K562 (cell line): Measurements from ENCODE around the gene DYNC1H1. TPM values are rescaled to one million over a fixed set of nuclear protein-coding genes. Genes with fewer than 3 reads are reported as not detected.

Experiments used
- ATAC-seq: fragments of 200-7000 bp; cut with Tn5 transposase; 3 replicates; pipeline ENCODE4 v1.9.1; 2020; ENCODE audit warnings: moderate library complexity
- BruUV-seq: library from RNA; stranded (reverse); fragments of 400-500 nt; replicated peaks from 2 replicates; lab custom pipeline; 2021; lab: Mats Ljungman, UMichigan
- CTCF ChIA-PET: fragments of 300-600 bp; formaldehyde crosslinking; extraction: SDS; loops from one replicate; lab custom pipeline; 2021; ENCODE audit warnings: low intra/inter-chr PET ratio; lab: Yijun Ruan, JAX
- POLR2A ChIA-PET: fragments of 300-600, 350-650 bp; sonication (Branson Sonifier 250); formaldehyde crosslinking; extraction: SDS; loops from one replicate; lab custom pipeline; 2021; ENCODE audit warnings: antibody characterized with exemption, inconsistent platforms; lab: Yijun Ruan, JAX
- DNase-seq, 4 experiments: peaks; one replicate each; pipeline versions ENCODE4 v3.0.0 to v3.0.0-alpha.2; 2011 to 2018; ENCODE audit warnings: low spot score in 3 of 4, mixed read lengths in 3 of 4; ENCODE audit errors: extremely low read depth in 1 of 4
- FAIRE-seq: peaks from 2 replicates; lab custom pipeline; 2011; peaks lifted over from hg19 to GRCh38; lab: Jason Lieb, UNC
- H2AFZ ChIP-seq: 2 replicates; pipeline ENCODE4 v1.6.0; 2011; ENCODE audit warnings: low read depth, low read length, control low read depth, inconsistent platforms
- H3K27ac ChIP-seq: fragments of 200-600 bp; 3 replicates; pipeline ENCODE4 v1.8.0; 2011; ENCODE audit warnings: low read depth, mild to moderate bottlenecking, control low read depth, inconsistent platforms, low read length, moderate library complexity, mixed read lengths; ENCODE audit errors: extremely low read depth
- H3K27me3 ChIP-seq, 2 experiments: fragments of 300-600 bp in 1 of 2; 2 replicates in 1 of 2; 3 replicates in 1 of 2; pipeline versions ENCODE4 v1.6.0 to v1.8.0; 2011; ENCODE audit warnings: inconsistent platforms in 2 of 2, low read length in 2 of 2, mild to moderate bottlenecking in 1 of 2, mixed read lengths in 1 of 2, moderate library complexity in 1 of 2; ENCODE audit not compliant: control insufficient read depth in 2 of 2, insufficient read depth in 2 of 2
- H3K36me3 ChIP-seq: fragments of 300-600 bp; 3 replicates; pipeline ENCODE4 v1.8.0; 2011; ENCODE audit warnings: mild to moderate bottlenecking, low read length, inconsistent platforms; ENCODE audit not compliant: control insufficient read depth, insufficient read depth
- H3K4me1 ChIP-seq, 2 experiments: fragments of 200-600 bp in 1 of 2; replicated peaks in 1 of 2; 2 replicates in 1 of 2; 3 replicates in 1 of 2; pipeline versions ENCODE4 v1.5.1 to v1.8.0; 2011; ENCODE audit warnings: inconsistent platforms in 2 of 2, low read length in 2 of 2, mild to moderate bottlenecking in 1 of 2, mixed read lengths in 1 of 2, moderate library complexity in 1 of 2; ENCODE audit not compliant: control insufficient read depth in 2 of 2, insufficient read depth in 2 of 2
- H3K4me2 ChIP-seq: 2 replicates; pipeline ENCODE4 v1.6.1; 2011; ENCODE audit warnings: low read length, control low read depth, inconsistent platforms, mixed read lengths; ENCODE audit not compliant: insufficient read depth
- H3K4me3 ChIP-seq: fragments of 200-600 bp; sonication (generic), shearing (Covaris generic); 2 replicates; pipeline ENCODE4 v1.5.1; 2016; ENCODE audit warnings: control low read depth, inconsistent platforms
- H3K79me2 ChIP-seq: fragments of 200-600 bp; 3 replicates; pipeline ENCODE4 v1.8.0; 2011; ENCODE audit warnings: low read length, inconsistent platforms; ENCODE audit not compliant: control insufficient read depth, insufficient read depth
- H3K9ac ChIP-seq, 2 experiments: 2 replicates each; pipeline versions ENCODE4 v1.6.0 to v1.6.1; 2011; ENCODE audit warnings: low read depth in 2 of 2, low read length in 2 of 2, control low read depth in 1 of 2, inconsistent platforms in 1 of 2, mild to moderate bottlenecking in 1 of 2, mixed read lengths in 1 of 2; ENCODE audit not compliant: insufficient read depth in 1 of 2
- H3K9me1 ChIP-seq: one replicate; pipeline ENCODE4 v1.6.0; 2011; ENCODE audit warnings: inconsistent platforms, mild to moderate bottlenecking, low read length, moderate library complexity; ENCODE audit not compliant: control insufficient read depth, insufficient read depth
- H3K9me3 ChIP-seq: replicated peaks from 2 replicates; pipeline ENCODE4 v1.5.1; 2011; ENCODE audit warnings: low read depth, low read length, inconsistent platforms; ENCODE audit not compliant: control insufficient read depth, insufficient read depth
- H4K20me1 ChIP-seq: replicated peaks from 2 replicates; pipeline ENCODE4 v1.6.1; 2011; ENCODE audit warnings: low read length, inconsistent platforms, mixed read lengths; ENCODE audit not compliant: control insufficient read depth, insufficient read depth
- ETV1 ChIP-seq: fragments of 450-650 bp; conservative IDR thresholded peaks from 2 replicates; pipeline ENCODE4 v1.6.1; 2016; ENCODE audit warnings: missing genetic modification characterization, control low read depth, low read depth, missing compliant biosample characterization
- NCOR1 ChIP-seq: fragments of 450-650 bp; IDR thresholded peaks from 2 replicates; pipeline ENCODE4 v1.6.1; 2016; ENCODE audit warnings: mild to moderate bottlenecking, moderate library complexity
- WGBS: fragments of 100-300 bp; shearing (Covaris generic); methylation state at CpG from one replicate; pipeline ENCODE4 v1.1.6; 2016; ENCODE audit warnings: low coverage, mixed read lengths; ENCODE audit not compliant: insufficient coverage; ENCODE audit errors: missing lambda C conversion rate; 5-methylcytosine and 5-hydroxymethylcytosine counted together
- in situ Hi-C: fragments of 300-500 bp; cut with MboI; formaldehyde crosslinking; loops from 4 replicates; pipeline ENCODE4 v1.15.0; 2018; ENCODE audit warnings: inconsistent platforms, mixed read lengths
- intact Hi-C: fragments of 100-400 bp; cut with micrococcal nuclease; formaldehyde crosslinking; loops from 2 replicates; pipeline ENCODE4 v1.14.2; 2022
- polyA plus RNA-seq, 8 experiments: library from polyadenylated mRNA; depleted of rRNA in 4 of 8; stranded (reverse) in 5 of 8; unstranded in 3 of 8; fragments of >200 nt; fragmentation: Nextera tagmentation in 2 of 8; fragmentation: Illumina TruSeq in 1 of 8; extraction: Ambion mirVana in 2 of 8; extraction: Trizol in 1 of 8; gene quantifications; 2 replicates each; pipeline versions ENCODE4 v1.2.1 to v1.2.3, GENCODE V29; 2011 to 2014; ENCODE audit warnings: inconsistent platforms in 1 of 8, missing spikeins in 1 of 8
- total RNA-seq, 7 experiments: library from RNA; depleted of rRNA in 6 of 7; stranded (reverse); fragments of >200 nt in 6 of 7; fragmentation: Illumina TruSeq in 2 of 7; extraction: Trizol in 2 of 7; gene quantifications; 2 replicates each; pipeline versions ENCODE4 v1.2.1 to v1.2.3, GENCODE V29; 2011 to 2021; ENCODE audit warnings: low replicate concordance in 1 of 7
- TF ChIP-seq, protein P1 (sequence below), 2 experiments: fragments of 450-650 bp; conservative IDR thresholded peaks; 2 replicates each; pipeline ENCODE4 v1.6.1; 2017; ENCODE audit warnings: mild to moderate bottlenecking in 2 of 2, moderate library complexity in 2 of 2
- TF ChIP-seq, protein P2 (sequence below), 2 experiments: fragments of 450-650 bp in 1 of 2; IDR thresholded peaks; 2 replicates each; pipeline ENCODE4 v1.6.1; 2011 to 2017; ENCODE audit warnings: low read depth in 2 of 2, antibody characterized with exemption in 1 of 2, borderline replicate concordance in 1 of 2, low read length in 1 of 2, mild to moderate bottlenecking in 1 of 2, mixed read lengths in 1 of 2; ENCODE audit not compliant: control insufficient read depth in 1 of 2

The DYNC1H1 gene
- total and polyA plus RNA-seq, 9 of the 15 experiments (the other 6 are each of a cell fraction or from before 2014, with no cell fraction given), result 31.9 to 335 (median 115) TPM

DNA sequence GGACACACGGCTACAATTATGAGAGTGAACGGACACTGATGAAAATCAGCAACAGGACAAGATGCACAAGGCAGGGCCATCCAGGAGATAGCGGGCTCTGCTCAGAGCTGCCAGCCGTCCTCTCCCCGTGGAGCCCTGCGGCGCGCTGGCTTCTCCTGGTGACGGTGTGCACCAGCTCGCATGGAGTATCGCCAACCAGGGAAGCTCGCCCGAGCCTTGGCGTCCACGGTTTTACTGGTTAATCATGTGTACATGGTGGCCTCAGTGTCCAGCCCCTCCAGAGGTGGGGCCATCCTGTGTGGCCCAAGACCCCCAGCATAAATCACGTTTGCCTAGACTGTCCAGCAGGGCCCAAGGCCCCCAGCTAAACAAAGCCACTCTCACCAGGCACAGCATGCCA is 31.2 kb upstream of the DYNC1H1 start:
- H3K9me1 ChIP-seq, result no peaks in the 10 kb centered on the region
- no peak for FAIRE-seq
- peaks cover 8 to 20% of the 10 kb centered on the region in 2 experiments; a peak in 4 of 5 replicates for H3K4me1 ChIP-seq
- no peak overlapping the region for H3K27ac ChIP-seq
- H2AFZ ChIP-seq, result peak overlapping the region; percentile 67
- ATAC-seq, result no peak
- no TSS peak for BruUV-seq
- TF ChIP-seq, protein P1, sequence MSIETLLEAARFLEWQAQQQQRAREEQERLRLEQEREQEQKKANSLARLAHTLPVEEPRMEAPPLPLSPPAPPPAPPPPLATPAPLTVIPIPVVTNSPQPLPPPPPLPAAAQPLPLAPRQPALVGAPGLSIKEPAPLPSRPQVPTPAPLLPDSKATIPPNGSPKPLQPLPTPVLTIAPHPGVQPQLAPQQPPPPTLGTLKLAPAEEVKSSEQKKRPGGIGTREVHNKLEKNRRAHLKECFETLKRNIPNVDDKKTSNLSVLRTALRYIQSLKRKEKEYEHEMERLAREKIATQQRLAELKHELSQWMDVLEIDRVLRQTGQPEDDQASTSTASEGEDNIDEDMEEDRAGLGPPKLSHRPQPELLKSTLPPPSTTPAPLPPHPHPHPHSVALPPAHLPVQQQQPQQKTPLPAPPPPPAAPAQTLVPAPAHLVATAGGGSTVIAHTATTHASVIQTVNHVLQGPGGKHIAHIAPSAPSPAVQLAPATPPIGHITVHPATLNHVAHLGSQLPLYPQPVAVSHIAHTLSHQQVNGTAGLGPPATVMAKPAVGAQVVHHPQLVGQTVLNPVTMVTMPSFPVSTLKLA (conservative IDR thresholded peaks at IDR 0.05), result no peak
- TF ChIP-seq NCOR1, result no peak
- TF ChIP-seq ETV1 (tag), result no peak
- TF ChIP-seq, protein P2, sequence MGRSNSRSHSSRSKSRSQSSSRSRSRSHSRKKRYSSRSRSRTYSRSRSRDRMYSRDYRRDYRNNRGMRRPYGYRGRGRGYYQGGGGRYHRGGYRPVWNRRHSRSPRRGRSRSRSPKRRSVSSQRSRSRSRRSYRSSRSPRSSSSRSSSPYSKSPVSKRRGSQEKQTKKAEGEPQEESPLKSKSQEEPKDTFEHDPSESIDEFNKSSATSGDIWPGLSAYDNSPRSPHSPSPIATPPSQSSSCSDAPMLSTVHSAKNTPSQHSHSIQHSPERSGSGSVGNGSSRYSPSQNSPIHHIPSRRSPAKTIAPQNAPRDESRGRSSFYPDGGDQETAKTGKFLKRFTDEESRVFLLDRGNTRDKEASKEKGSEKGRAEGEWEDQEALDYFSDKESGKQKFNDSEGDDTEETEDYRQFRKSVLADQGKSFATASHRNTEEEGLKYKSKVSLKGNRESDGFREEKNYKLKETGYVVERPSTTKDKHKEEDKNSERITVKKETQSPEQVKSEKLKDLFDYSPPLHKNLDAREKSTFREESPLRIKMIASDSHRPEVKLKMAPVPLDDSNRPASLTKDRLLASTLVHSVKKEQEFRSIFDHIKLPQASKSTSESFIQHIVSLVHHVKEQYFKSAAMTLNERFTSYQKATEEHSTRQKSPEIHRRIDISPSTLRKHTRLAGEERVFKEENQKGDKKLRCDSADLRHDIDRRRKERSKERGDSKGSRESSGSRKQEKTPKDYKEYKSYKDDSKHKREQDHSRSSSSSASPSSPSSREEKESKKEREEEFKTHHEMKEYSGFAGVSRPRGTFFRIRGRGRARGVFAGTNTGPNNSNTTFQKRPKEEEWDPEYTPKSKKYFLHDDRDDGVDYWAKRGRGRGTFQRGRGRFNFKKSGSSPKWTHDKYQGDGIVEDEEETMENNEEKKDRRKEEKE (IDR thresholded peaks at IDR 0.05; ENCODE audit: borderline replicate concordance in 1 of 2, control insufficient read depth in 1 of 2, low read depth in 2 of 2, low read length in 1 of 2), result no peak
- POLR2A ChIA-PET, result interaction anchor here (0.6 to 1.7 kb wide), 2 partner anchors 14 to 150 kb away, joined by 3 to 10 read pairs; no protein-coding TSS in a partner anchor
- H3K36me3 ChIP-seq, result peaks cover 10% of the 10 kb centered on the region; the same call in 2 of the 3 replicates
- H3K4me2 ChIP-seq, result no peak overlapping the region; the same call in 1 of the 2 replicates
- no peaks in the 10 kb centered on the region for H4K20me1 ChIP-seq
- WGBS, result 76% methylated on average over 14 of the region's 16 CpGs
- CTCF ChIA-PET, result no interaction called here
- peak overlapping the region in 1 of 2 experiments; percentile 55; a peak in 2 of 4 replicates for H3K9ac ChIP-seq
- no peaks in the 10 kb centered on the region for H3K27me3 ChIP-seq
- H3K9me3 ChIP-seq, result no peaks in the 10 kb centered on the region
- no peak for DNase-seq
- intact Hi-C loops, result no loop called here
- in situ Hi-C loops, result no loop called here
- no peaks in the 10 kb centered on the region for H3K79me2 ChIP-seq
- H3K4me3 ChIP-seq, result no peak overlapping the region
